NCI-H2081 treated with DMSO at 0.1 percent for 48 hours (cell line): ENCODE data around the gene KBTBD3.
"Not testable (repeated sequence)": the region's sequence is repeated elsewhere in the genome, so short reads cannot be mapped to it uniquely, and the experiment has no call there.

Experiments used
- DNase-seq: peaks from one replicate; lab custom pipeline; 2025; lab: John Stamatoyannopoulos, UW

Gene KBTBD3

DNA sequence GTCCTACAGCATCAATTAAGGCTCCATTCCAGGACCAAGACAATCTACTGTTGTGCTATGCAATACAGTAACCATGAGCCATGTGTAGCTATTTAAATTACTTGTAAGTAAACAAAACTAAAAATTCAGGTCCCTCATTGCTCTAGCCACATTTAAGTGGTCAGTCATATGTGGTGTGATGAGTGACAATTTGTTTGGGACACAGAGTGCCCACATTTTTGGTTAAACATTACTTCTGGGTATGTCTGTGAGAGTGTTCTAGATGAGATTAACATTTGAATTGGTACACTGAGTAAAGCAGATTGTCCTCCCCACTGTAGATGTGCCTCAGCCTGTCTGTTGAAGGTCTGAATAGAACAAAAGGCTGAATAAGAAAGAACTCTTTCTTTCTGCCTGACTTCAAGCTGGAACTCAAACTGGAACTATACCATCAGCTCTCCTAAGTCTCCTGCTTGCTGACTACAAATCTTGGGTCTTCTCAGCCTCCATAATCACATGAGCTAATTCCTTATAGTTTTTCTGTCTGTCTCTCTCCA lies 15.8 kb downstream of the KBTBD3 start:
- DNase-seq = no peak

DNA sequence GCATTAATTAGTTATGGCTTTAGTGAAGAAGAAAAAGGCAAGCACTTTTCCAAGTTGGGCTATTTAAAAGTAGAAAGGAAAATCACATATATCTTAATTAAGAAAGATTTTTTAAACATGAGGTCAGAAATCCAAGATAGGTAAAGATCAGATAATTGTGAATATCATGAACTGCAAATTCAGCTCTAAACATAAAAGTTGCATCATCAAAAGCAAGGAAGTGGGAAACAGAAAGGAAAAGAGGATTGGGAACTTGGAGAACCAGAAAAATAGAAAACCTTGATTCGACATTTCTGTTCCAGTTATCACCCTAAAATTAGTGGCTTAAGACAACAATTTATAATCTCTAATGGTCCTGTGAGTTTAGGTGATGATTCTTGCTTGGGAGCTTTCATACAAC lies 17.5 kb downstream of the KBTBD3 start:
- no peak for DNase-seq

DNA sequence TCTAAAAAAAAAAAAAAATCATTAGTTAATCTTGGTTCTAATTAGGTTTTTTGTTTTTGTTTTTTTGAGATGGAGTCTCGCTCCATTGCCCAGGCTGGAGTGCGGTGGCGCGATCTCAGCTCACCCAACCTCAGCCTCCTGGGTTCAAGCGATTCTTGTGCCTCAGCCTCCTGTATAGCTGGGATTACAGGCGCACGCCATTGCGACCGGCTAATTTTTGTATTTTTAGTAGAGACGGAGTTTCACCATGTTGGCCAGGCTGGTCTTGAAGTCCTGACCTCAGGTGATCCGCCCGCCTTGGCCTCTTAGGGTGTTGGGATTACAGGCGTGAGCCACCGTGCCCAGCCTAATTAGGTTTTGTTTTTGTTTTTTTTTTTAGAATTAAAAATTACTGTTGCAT lies 18.8 kb downstream of the KBTBD3 start:
- DNase-seq = not testable (repeated sequence)

DNA sequence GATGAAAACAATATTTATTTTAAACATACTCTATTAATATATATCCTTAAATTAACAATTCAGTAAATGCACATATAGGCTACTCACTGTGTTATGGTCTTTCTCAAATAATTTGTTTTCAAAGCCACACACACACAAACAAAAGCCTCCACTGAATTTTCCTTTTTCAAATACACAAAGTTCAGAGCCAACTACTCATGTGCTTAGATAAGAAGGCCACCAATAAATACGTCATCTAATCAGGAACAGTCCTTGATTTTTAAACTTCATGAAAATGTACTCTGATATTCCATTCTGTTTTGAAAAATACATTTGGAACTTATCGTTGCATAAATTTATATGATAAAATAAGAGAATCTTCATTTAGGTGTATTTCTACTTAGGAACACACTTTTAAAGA lies 26.0 kb downstream of the KBTBD3 start:
- no peak for DNase-seq

DNA sequence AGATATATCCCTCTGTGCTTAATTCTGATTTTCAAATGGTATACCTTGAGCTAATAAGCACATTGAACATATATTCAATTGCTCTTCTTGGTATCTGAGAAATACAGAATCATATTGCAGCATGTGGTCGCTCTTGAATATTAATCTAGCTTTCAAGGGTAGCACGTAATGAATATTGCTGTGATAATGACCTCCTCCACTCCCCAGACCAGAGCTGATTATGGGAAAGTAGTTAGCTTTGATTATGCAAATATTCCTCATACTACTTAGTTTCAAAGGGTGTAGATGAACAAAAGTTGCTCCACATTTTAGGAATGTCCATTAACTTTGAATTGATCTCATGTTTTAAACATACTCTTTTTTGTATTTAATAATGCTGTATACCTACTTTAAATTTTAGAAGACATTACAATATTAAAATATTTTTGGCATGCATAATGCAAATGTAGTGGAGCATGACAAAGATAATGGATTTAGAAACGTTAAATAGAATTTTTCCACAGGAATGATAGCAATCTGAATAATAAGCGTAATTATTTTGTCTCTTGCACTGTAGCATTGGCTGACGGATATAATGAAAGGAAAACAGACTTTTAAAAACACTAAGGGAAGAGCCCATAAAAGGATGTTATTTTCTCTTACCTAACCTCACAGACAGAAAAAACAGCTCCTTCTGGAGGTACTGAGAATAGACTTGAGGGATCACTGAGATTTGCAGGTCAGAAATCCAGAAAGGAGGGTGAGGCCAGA lies 27.2 kb downstream of the KBTBD3 start:
- no peak for DNase-seq

DNA sequence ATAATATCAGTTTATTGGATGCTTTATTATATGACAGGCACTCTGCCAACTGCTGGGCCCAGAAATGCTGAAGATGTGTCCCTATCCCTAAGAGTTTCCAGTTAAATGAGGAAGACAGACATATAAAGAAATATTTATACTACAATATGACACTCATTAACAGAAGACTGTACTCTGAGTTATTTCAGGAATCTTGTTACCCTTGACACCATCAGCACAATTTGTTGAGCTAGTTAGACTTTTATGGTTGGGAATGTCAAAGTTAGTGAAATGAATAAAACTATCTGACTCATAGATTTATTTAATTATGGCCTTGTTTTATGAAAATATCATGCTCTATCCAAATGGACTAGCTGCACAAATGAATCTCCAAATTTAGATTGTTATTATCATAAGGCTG lies 29.5 kb downstream of the KBTBD3 start:
- DNase-seq = no peak

DNA sequence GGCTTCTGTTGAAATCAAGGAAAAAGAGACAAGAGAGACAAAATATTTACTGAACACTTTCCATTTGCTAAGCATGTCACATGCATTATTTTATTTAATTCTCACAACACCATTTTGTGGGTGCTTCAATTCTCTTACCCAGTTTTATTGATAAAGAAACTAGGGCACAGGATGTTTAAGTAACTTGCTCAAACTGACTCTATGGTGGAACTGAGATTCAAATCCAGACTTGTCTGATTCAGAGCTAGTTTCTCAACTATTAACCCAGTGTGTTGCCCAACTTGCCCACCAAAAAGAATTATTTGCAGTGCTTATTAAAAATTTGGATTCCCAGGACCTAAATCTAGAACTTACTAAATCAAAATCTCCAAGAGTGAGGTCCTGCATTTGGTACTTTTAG lies 33.6 kb downstream of the KBTBD3 start:
- DNase-seq = no peak

DNA sequence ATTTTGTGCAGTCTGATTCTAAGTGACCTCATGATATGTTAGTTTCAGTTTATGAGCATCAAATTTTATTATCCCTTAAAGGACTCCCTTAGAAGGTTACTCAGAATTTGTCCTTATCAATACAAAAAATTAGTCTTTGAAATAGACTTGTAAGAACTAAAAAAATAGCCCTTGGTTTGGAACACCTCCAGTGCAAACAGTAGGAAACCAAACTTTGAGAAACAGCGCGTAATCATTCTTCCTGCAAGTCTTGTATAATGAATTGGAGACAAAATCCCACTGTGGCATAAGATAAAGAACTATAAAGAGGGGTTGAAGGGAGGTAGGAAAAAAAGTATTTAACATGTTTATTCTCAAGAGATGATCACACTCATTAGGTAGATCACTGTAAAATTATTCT lies 44.3 kb downstream of the KBTBD3 start:
- no peak for DNase-seq

DNA sequence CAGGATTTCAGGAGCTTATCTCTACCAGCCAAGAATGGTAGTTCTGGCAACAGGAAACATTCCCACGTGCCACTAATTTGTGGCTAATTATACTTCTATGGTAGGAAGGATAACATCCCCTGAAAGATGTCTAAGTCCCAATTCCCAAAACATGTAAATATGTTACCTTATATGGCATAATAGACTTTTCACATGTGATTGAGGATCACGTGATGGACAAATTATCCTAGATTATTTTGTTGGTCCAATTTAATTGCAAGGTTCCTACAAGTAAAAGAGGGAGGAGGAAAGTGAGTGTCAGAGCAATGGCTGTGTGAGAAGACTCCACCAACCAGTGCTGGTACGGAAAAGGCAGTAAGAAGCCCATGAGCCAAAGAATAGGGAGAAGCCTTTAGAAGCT lies 45.2 kb downstream of the KBTBD3 start:
- no peak for DNase-seq

DNA sequence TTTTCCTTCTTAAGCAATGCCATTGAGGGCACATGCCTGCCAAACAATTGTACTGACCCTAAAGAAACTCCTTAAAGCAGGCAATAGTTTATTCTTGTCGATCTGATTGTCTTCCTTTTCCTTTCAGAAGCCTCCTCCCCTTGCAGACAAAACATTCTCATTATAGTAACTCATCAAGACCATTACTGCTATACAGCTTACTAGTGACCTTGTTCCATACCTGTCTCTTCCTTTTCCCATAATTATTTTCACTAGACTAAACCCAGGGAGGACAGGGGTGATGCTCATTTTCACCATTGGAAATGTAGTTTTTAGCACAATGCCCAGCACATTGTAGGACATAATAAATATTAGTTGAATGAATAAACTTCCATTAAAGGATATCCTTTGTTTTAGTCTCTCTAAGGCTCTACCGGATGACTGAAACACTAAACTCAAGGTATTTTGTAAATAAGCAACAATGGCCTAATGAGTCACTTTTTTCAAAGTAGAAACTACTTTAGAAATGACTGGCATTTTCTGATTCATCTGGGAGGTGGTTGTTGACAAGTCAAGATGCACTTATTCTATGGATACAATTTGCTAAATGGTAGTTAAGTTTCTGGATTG lies 45.8 kb downstream of the KBTBD3 start:
- DNase-seq = no peak

DNA sequence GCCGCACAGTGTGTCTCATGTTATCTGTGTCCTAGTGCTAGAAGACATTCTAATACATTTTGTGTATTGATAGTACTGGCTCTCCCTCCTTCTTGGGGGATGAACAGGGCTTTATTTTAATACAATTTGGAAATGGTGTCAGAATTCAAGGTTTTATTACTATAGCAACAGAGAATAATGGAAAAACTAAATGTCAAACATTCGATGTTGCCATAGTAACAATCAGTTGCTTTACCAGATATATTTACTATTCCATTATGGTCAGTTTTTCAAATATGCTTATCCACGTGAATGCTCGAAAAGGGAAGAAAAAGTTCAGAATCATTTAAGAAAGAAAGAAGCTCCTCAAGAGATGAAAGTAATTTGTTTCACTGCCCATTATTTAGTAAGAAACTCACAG lies 46.5 kb downstream of the KBTBD3 start:
- no peak for DNase-seq

DNA sequence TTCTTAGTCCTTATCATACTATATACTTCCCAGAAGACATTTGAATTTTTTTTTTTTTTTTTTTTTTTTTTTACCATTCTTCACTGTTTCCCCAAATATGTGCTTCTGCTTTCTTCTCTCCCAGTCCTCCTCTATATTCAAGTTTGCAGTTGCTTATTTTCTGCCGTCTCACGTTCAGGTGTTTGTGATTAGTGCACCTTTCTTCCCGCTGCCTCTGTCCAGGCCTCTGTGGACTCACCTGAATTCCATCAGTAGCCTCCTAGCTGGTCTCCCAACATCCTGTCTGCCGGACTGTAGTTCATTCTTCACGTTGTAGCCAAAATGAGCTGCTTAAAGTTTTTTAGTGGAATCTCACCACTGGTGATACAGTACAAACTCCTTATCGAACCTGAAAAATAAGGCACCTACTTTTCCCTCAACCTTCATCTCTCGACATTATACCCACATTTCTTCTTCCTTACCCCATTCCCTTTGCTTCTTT lies 54.3 kb downstream of the KBTBD3 start:
- DNase-seq = no peak

DNA sequence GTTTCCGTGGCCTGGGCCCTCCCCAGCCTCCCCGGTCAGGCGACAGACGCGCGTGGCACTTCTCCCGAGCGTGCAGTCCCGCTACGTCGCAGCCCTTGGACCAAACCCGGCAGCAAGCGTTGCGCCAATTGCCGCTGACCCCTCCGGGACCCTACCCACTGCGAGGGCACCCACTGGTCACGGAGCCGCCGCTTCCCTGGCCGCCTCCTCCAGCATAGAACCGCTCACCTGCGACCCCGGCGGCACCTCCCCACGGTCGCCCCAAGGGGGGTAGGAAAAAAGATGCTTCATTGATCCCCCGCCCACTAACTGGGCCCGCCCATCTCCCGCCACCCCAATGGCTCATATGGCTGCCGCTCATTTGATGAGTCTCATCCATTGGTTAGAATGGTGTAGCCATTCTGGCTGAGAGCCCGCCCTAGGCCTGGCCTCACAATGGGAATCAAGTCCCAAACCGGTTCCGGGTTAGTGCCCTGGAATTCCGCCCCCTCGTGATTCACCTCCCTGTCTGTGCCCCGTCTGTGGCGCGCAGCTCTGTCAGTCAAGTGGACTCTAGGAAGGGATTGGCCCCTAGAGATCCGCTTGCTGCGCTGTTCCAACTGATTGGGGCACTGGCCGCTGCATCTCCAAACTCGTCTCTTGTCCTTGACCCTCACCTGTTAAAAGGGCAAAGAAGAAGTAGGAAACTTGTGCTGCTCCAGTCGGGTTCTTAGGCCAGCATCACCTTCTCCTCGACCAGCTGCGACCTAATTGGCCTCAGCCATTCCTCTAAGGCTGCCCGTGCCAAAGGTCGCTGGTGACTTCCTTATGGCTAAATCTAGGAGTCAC lies 55.0 kb downstream of the KBTBD3 start, which contains the start of gene MSANTD4:
Gene MSANTD4, minus strand, starts transcription at position 274 of the 828 bp plus-strand sequence. CDS start 11,323 bp downstream, outside the sequence.
- peak; percentile 96 for DNase-seq

DNA sequence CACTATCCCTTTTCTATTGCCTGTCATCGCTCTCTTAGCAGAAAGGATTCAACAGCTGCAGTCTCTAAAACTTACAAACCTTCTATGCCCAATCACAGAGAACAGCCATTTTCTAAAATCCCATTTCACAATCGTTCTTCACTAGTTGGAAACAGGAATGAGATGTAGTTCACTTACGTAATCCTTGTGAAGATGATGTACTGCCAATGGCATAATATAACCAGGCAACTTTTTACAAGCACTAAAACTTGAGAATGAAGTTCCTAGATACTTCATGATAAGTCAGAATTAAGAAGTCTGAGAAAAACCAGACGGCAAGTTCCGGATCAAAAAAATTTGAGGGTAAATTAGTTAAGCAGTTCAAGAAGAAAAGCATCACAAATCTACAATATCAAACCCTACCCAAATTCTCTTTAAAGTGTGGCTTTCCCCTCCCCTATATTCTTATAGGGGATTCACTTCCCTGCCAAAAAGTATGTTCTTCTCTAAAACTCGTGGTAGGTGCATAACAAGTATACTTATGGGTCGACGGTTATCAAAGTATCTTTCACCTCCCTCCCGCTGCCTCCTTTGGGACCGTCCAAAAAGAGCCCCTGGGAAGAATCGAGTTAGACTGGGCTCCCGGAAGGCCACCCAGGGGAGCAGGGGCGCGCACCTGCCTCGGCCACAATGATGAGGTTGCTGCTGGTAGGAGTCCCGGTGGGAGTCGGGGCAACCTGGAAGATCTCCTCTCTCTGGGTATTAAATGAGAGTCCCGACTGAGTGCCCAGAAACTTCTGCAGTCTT lies 55.8 kb downstream of the KBTBD3 start:
- no peak for DNase-seq

DNA sequence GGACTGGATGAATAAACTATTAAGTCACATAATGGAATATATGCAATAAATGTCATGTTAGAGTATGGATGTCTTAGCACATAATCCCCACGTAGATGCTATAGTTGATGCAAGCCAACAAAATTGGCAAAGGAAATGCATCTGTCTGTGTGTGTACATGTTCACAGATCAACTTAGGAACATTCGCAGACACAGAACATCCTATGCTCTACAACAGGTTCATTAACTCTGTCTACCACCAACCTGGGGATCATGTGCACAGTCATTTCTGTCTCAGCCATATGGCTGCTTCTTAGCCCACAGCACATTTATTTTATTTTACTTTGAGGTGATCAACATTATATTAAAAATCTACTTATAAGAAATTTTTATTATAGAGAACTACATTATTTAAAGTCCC lies 60.1 kb downstream of the KBTBD3 start:
- DNase-seq = no peak

DNA sequence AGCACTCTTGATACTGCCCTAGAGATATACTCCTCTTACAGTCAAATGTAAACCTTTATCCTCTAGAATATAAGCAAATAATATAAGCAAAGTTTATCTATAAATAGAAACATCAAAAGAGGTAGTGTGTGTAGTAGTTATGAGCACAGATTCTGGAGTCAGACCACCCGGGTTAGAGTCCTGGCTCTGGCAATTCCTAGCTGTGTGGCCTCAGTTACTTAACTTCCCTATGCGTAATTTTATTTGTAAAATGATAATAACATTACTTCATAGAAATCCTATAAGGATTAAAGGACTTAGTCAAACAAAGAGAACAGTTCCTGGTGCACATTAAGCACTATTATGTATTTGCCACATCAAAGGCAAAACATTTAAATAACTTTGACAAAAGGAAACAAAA lies 62.1 kb downstream of the KBTBD3 start:
- DNase-seq = no peak

DNA sequence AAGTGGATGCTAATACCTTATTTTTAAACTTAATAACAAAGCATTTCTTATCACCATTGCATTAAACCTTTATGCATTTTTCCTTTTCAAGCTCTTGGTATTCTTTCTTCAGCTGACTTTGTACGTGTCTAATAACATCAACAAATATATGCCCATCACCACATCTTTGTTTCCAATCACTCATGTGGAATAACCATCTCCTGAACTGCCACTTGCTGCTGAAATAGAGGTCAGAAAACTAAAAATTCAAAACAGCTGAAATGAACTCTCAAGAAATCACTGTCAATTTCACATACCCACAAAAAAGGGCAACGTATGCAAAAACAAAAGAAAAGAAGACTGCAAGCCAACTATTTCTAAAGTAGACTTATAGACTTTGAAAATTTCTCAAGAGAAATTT lies 62.5 kb downstream of the KBTBD3 start:
- no peak for DNase-seq

DNA sequence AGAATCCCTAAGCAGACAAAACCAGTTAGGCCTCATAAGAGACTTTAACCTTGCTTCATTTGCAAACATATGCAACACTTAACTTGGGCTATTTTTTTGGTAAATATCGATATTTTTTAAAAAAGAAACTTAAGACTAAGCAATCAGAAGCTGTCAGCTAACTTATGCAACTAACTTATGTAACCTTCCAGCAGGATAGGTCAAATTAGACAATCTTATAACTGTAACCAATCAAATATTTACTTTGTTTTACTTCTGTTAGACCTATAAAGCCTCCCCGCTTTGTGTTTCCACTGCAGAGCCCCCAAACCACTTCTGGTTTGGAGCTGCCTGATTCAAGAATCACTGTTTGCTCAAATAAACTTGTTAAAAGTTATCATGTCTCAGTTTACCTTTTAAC lies 63.1 kb downstream of the KBTBD3 start:
- no peak for DNase-seq

DNA sequence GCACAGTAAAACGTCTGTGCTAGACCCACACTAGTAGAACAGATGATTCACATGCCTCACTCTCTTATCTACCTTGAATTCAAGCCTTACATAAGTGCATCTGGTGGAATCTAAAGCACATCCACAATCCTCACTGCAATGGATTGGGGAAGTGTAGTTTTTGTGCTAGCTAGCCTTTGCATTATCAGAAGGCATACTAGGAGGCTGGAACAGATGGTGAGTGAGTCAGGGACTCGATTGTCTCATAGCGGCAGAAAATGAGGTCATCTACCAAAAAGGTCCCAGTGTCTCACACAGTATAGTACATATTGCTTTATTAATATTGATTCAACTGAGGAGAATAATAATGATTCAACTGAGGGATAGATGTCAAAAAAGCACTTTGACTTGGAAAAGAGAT lies 64.4 kb downstream of the KBTBD3 start:
- no peak for DNase-seq

DNA sequence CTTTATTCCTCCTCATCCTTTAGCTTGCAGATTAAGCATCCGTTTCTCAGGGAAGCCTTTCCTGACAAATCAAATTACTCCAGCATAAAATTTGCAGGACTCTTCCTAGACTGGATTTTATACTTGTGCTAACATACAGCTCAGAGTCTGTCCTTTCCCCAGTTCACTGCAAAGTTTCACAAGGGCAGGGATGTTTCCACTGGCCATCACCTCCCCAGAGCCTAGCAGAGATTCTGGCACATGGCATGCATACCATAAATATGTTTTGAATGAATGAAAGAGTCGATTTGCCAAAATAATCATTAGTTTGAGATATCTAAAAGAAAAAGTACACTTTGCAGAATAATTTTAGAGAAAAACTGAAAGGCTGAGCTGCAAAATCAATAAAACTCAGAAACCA lies 65.7 kb downstream of the KBTBD3 start:
- no peak for DNase-seq

DNA sequence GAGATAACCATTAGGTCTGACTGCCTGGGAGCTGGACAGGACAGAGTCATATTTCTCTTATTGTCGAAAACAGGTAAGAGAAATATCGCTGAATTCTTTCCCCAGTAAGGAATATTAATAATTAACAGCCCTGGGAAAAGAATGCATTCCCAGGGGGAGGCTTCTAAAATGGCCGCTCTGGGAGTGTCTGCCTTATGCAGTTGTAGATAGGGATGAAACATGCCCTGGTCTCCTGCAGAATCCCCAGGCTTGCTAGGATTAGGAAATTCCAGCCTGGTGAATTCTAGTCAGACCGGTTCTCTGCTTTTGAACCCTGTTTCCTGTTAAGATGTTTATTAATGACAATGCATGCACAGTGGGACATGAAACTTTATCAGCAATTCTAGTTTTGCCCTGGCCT lies 74.1 kb downstream of the KBTBD3 start:
- not testable (repeated sequence) for DNase-seq
